Measurements from ENCODE around the gene ABHD12.

- TF ChIP-seq, protein P1, sequence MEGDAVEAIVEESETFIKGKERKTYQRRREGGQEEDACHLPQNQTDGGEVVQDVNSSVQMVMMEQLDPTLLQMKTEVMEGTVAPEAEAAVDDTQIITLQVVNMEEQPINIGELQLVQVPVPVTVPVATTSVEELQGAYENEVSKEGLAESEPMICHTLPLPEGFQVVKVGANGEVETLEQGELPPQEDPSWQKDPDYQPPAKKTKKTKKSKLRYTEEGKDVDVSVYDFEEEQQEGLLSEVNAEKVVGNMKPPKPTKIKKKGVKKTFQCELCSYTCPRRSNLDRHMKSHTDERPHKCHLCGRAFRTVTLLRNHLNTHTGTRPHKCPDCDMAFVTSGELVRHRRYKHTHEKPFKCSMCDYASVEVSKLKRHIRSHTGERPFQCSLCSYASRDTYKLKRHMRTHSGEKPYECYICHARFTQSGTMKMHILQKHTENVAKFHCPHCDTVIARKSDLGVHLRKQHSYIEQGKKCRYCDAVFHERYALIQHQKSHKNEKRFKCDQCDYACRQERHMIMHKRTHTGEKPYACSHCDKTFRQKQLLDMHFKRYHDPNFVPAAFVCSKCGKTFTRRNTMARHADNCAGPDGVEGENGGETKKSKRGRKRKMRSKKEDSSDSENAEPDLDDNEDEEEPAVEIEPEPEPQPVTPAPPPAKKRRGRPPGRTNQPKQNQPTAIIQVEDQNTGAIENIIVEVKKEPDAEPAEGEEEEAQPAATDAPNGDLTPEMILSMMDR (IDR thresholded peaks at IDR 0.05): no peak
- no peak for TF ChIP-seq POLR2A (IDR thresholded peaks at IDR 0.05)
Observed at GRCh38 chr20:25256226-25256859, 134.3 kb downstream of the ABHD12 start.
